Adipocyte (in vitro differentiated cells): ENCODE results near the gene KCTD21.

Experiments
- DNase-seq: peaks from one replicate; pipeline ENCODE4 v3.0.0-alpha.2; 2015; ENCODE audit warnings: low read depth
- H3K27me3 ChIP-seq: replicated peaks from 2 replicates; pipeline ENCODE4 v1.7.0; 2013; ENCODE audit warnings: mild to moderate bottlenecking, low read length, moderate library complexity; ENCODE audit not compliant: control insufficient read depth, insufficient read depth
- H3K36me3 ChIP-seq: 2 replicates; pipeline ENCODE4 v1.7.0; 2013; ENCODE audit warnings: low read length, mild to moderate bottlenecking, moderate library complexity; ENCODE audit not compliant: control insufficient read depth, insufficient read depth, severe bottlenecking
- H3K4me1 ChIP-seq: 2 replicates; pipeline ENCODE4 v1.7.0; 2013; ENCODE audit warnings: mild to moderate bottlenecking, low read length, moderate library complexity; ENCODE audit not compliant: control insufficient read depth, insufficient read depth
- H3K4me3 ChIP-seq: 2 replicates; pipeline ENCODE4 v1.7.0; 2013; ENCODE audit warnings: mild to moderate bottlenecking, low read length, moderate library complexity
- H3K9ac ChIP-seq: 2 replicates; pipeline ENCODE4 v1.7.0; 2013; ENCODE audit warnings: mild to moderate bottlenecking, low read length, moderate library complexity
- H3K9me3 ChIP-seq: 2 replicates; pipeline ENCODE4 v1.7.0; 2013; ENCODE audit warnings: mild to moderate bottlenecking, low read length, moderate library complexity; ENCODE audit not compliant: control insufficient read depth

Gene KCTD21

DNA sequence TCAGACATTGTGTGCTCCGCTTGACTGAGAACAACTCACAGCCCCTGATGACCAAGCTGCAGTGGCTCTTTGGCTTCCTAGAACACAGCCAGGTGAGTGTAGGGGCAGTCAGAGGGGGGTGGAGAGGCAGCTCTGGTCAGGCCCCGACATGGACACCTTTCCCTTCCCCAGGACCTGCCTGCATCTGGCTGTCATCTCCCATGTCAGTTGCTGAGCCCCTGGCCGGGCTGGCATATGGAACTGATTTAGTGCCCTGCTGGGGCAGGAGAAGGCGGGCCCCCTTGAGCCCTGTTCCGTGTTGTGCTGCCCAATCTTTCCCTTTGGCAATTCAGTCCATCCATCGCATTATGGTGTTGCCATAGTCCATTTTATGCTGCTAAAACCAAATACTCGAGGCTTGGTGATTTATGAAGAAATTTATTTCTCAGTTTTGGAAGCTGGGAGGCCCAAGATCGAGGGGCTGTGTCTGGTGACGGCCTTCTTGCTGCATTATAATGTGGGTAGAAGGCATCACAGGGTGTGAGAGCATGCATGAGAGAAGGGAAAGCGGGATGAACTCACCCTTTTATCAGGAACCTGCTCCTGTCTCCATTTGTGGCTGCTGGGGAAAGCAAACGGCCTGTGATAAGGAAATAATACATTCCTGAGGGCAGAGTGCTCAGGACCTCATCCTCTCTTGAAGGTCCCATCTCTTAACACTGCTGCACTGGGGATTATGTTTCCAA lies 19.3 kb upstream of the KCTD21 start:
- Histone ChIP-seq H3K9me3 (no peaks in the 10 kb centered on the region), H3K36me3 (peaks cover 65% of the 10 kb centered on the region), H3K4me3 (no peak overlapping the region), H3K9ac (peak overlapping the region; percentile 51), H3K4me1 (peaks cover 30% of the 10 kb centered on the region), H3K27me3 (no peaks in the 10 kb centered on the region)
- DNase-seq, result no peak

GRCh38 chr11:78205691-78206090 lies 17.3 kb upstream of the KCTD21 start:
- Histone ChIP-seq H3K4me3 (no peak overlapping the region), H3K36me3 (peaks cover 74% of the 10 kb centered on the region), H3K4me1 (peaks cover 21% of the 10 kb centered on the region), H3K27me3 (no peaks in the 10 kb centered on the region), H3K9me3 (no peaks in the 10 kb centered on the region), H3K9ac (no peak overlapping the region)
- no peak for DNase-seq

DNA sequence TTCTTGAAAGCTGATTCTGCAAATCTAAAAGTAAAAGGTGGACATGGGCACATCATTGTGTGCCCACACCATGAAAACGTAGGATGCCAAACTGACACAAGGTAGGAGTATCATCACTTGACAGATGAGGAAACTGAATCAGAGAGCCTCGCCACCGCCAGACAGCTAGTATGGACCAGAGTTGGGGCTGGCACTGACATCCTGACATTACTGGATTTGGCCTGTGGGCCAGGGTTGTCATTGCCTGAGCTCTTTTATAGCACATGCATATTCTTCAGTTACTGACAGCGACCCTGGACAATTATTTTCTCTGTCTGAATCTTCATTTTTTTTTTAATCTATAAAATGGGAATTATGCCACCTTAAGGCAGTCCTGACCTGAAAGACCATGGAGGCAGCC lies 16.8 kb upstream of the KCTD21 start:
- H3K36me3 ChIP-seq, result peaks cover 74% of the 10 kb centered on the region
- peaks cover 21% of the 10 kb centered on the region for H3K4me1 ChIP-seq
- DNase-seq, result no peak
- H3K9me3 ChIP-seq, result no peaks in the 10 kb centered on the region
- no peak overlapping the region for H3K9ac ChIP-seq
- H3K4me3 ChIP-seq, result no peak overlapping the region
- no peaks in the 10 kb centered on the region for H3K27me3 ChIP-seq

DNA sequence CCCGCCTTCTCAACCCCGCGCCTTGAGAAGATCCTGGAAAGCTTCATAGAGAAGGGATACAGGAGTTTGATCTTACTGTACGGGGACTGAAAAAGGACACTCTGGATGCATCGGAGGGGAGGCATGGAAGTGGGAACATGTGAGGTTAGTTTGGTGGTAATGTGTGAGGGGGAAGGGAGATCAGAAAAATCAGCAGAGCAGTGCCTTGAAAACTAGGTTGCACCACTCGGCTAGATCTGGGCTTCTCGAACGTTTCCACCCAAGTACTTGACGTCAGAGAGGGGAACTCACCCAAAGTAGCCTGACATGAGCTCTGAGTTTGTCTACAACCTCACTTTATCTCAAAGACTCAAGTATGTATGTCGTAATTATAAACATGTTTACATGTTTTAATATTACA lies 14.8 kb upstream of the KCTD21 start:
- Histone ChIP-seq H3K9me3 (no peaks in the 10 kb centered on the region), H3K9ac (no peak overlapping the region), H3K4me1 (peaks cover 13% of the 10 kb centered on the region), H3K36me3 (peaks cover 81% of the 10 kb centered on the region), H3K27me3 (no peaks in the 10 kb centered on the region), H3K4me3 (no peak overlapping the region)
- DNase-seq, result no peak

DNA sequence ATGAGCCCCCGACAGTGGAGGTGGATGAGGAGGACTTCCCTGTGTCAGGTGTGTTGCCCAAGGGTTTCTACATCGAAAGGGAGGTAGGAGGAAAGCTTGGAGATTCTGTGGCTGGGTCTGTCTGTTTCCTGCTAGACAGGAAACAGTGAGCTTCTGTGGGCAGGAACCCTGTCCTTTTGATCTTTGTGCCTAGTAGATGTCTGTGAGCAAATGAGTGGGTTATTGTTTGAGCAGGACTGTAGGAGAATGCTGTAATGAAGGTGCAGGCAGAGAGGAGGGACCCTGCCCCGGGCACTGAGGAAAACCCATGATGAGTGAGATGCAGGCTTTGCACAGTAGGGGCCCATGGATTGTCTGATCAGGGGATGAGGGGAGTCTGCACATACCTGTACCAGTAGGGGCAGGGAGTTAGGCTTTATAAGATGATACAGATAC lies 14.3 kb upstream of the KCTD21 start:
- Histone ChIP-seq H3K9ac (no peak overlapping the region), H3K36me3 (peaks cover 86% of the 10 kb centered on the region)
- DNase-seq, result no peak

GRCh38 chr11:78201096-78201818 lies 12.8 kb upstream of the KCTD21 start:
- Histone ChIP-seq H3K9me3 (no peaks in the 10 kb centered on the region), H3K9ac (no peak overlapping the region), H3K4me3 (no peak overlapping the region), H3K36me3 (peaks cover 79% of the 10 kb centered on the region), H3K4me1 (no peaks in the 10 kb centered on the region), H3K27me3 (no peaks in the 10 kb centered on the region)
- DNase-seq, result no peak

More for the DNA sequence above, 14.3 kb upstream of the KCTD21 start:
- Histone ChIP-seq H3K4me3 (no peak overlapping the region), H3K4me1 (peaks cover 9% of the 10 kb centered on the region), H3K9me3 (no peaks in the 10 kb centered on the region), H3K27me3 (no peaks in the 10 kb centered on the region)

GRCh38 chr11:78200553-78200952 lies 12.1 kb upstream of the KCTD21 start:
- no peaks in the 10 kb centered on the region for H3K4me1 ChIP-seq
- peaks cover 75% of the 10 kb centered on the region for H3K36me3 ChIP-seq
- no peak for DNase-seq
- no peaks in the 10 kb centered on the region for H3K9me3 ChIP-seq
- no peaks in the 10 kb centered on the region for H3K27me3 ChIP-seq
- no peak overlapping the region for H3K4me3 ChIP-seq
- H3K9ac ChIP-seq, result no peak overlapping the region

DNA sequence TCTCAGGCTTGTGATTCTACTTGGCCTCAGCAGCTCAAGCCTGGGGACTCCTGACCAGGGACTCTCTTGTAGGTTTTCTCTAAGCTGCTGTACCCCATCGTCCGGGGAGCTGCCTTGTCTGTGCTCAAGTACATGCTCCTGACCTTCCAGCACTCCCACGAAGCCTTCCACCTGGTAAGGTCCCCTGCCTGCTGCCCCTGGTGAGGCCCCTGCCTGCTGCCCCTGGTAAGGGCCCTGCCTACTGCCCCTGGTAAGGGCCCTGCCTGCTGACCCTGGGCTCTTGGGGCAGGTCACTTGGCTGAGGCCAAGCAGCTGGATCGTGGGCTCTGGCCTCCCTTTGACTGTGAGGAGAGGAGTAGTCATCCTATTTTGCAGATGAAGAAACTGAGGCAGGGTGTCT lies 11.6 kb upstream of the KCTD21 start:
- Histone ChIP-seq H3K4me3 (no peak overlapping the region), H3K36me3 (peaks cover 70% of the 10 kb centered on the region), H3K9me3 (no peaks in the 10 kb centered on the region), H3K9ac (no peak overlapping the region), H3K4me1 (no peaks in the 10 kb centered on the region), H3K27me3 (no peaks in the 10 kb centered on the region)
- no peak for DNase-seq

- H3K36me3 ChIP-seq, result peaks cover 68% of the 10 kb centered on the region
- H3K9me3 ChIP-seq, result no peaks in the 10 kb centered on the region
- no peaks in the 10 kb centered on the region for H3K4me1 ChIP-seq
- DNase-seq, result no peak
- H3K9ac ChIP-seq, result no peak overlapping the region
- H3K4me3 ChIP-seq, result no peak overlapping the region
- no peaks in the 10 kb centered on the region for H3K27me3 ChIP-seq
These were observed 11.2 kb upstream of the KCTD21 start for GRCh38 chr11:78199653-78200015.

DNA sequence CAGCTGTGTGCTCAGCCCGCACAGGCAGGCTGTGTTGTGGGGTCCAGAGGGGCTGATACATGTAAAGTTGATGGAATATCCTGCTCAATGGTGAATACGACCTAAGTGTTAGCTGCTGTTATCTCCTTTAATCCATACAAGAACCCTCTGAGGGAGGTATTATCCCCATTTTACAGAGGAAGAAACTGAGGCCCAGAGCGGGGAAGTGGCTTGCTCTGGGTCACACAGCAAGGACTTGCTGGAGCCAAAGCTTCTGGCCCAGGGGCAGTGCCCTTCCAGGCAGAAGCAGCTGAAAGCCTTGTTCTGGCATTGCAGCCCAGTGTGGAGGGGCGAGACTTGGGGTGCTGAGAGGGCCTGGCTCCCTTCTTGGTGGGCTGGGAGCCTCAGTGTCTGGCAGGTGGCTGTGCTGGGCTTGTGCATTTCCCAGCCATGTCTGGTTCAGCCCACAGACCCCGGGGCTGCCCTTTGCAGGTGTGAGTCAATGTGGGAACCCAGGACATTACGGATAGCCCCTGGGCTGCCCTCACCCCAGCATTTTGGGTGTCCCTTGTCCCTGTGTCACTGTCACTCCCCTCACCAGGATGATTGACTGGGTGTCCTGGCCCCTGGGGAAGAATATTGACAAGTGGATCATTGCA lies 10.7 kb upstream of the KCTD21 start:
- no peak for DNase-seq
- H3K4me1 ChIP-seq, result no peaks in the 10 kb centered on the region
- H3K9ac ChIP-seq, result no peak overlapping the region
- no peaks in the 10 kb centered on the region for H3K27me3 ChIP-seq
- no peaks in the 10 kb centered on the region for H3K9me3 ChIP-seq
- peaks cover 63% of the 10 kb centered on the region for H3K36me3 ChIP-seq
- no peak overlapping the region for H3K4me3 ChIP-seq

GRCh38 chr11:78197816-78198215 lies 9.4 kb upstream of the KCTD21 start:
- H3K4me1 ChIP-seq, result peaks cover 12% of the 10 kb centered on the region

More at GRCh38 chr11:78197816-78198215, 9.4 kb upstream of the KCTD21 start:
- H3K4me3 ChIP-seq, result no peak overlapping the region
- DNase-seq, result no peak
- H3K9ac ChIP-seq, result no peak overlapping the region
- H3K9me3 ChIP-seq, result no peaks in the 10 kb centered on the region
- peaks cover 61% of the 10 kb centered on the region for H3K36me3 ChIP-seq
- H3K27me3 ChIP-seq, result no peaks in the 10 kb centered on the region
